HG02610 (cell line): Measurements from ENCODE around the gene GRN.
"Not testable (repeated sequence)": the region's sequence is repeated elsewhere in the genome, so short reads cannot be mapped to it uniquely, and the experiment has no call there.

Experiments
- ATAC-seq: cut with Tn5 transposase; IDR thresholded peaks from one replicate; pipeline ENCODE4 v1.9.1; 2021; ENCODE audit warnings: mild to moderate bottlenecking, moderate library complexity; ENCODE audit not compliant: unreplicated experiment

GRN gene

DNA sequence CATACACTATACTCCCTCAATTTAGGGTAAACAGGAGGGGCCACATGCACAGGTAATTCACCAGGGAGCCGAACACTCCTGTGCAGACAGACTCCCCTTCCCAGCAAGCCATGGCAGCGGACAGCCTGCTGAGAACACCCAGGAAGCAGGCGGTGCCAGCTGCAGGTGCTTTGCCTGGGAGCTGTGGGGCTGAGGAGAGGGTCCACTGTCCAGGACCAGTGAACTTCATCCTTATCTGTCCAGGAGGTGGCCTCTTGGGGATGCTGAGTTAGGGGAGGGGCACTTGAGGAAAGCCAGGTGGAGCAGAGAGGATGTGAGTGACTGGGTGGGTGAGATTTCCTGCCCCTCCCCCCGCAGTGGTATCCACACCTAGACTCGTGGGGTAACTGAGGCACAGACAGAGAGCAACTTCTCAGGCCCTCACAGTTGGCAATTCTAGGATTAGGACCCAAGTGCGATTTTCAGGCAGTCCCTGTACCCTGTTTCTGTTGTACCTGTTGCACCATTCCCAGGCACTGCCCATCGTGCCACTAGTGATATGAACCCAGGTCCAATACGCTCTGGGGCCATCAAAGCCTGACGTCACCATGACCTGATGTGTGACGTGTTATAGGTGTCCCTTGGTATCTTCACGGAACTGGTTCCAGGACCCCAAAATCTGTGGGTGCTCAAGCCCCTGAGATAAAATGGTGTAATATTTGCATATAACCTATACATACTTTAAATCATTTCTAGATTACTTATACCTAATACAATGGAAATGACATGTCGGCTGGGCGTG is 1.2 kb downstream of the GRN start:
- no peak for ATAC-seq

DNA sequence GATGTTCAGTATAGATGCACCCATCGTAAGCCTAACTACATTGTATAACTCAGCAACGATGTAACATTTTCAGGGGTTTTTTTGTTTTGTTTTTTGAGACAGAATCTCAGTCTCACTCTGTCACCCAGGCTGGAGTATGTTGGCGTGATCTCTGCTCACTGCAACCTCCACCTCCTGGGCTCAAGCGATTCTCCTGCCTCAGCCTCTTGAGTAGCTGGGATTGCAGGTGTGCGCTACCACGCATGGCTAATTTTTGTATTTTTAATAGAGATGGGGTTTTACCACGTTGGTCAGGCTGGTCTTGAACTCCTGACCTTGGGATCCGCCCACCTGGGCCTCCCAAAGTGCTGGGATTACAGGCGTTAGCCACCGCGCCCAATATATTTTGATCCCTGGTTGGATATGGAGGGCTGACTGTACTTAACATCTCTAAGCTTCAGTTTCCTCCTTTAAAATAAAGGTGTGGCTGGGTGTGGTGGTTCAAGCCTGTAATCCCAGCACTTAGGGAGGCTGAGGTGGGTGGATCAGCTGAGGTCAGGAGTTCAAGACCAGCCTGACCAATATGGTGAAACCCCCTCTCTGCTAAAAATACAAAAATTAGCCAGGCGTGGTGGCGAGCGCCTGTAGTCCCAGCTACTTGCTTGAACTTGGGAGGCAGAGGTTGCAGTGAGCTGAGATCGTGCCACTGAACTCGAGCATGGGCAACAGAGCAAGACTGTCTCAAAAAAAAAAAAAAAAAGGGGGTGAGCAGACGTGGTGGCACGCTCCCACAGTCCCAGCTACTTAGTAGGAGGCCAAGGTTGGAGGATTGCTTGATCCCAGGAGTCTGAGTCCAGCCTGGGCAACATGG is 2.3 kb downstream of the GRN start:
- not testable (repeated sequence) for ATAC-seq

DNA sequence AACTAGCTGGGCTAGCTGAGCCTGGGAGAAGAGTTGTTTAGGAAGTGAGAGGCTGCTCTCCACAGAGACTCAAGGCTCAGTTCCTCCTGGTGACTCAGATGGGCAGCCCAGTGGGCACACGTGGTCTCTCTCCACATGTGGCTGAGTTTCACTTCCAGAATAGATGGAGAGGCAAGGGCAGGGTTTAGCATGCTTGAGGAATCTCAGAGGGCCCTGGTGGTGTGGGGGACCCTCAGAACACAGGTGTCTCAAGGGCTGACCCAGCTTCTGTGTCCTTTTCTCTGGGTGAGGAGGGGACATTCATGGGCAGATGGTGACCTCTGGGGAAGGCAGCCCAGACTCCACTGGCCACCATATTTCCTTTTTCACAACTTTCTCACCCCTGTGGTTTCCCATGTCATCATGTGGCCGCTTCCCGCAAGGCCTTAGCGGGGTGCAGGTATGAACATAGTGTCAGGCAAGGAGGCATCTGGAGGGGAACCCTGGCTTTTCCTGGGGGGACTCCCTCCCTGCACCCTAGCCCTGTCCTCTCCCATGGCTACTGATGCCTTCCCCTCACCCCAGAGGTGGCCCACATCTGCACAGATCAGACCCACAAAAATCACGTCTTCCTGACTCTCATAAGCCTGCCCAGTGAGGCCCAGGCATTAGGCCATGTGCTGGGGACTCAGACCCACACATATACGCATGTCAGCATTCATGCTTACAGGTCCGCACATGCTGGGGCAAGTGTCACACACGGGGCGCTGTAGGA is 3.3 kb downstream of the GRN start:
- peak; percentile 43 for ATAC-seq

DNA sequence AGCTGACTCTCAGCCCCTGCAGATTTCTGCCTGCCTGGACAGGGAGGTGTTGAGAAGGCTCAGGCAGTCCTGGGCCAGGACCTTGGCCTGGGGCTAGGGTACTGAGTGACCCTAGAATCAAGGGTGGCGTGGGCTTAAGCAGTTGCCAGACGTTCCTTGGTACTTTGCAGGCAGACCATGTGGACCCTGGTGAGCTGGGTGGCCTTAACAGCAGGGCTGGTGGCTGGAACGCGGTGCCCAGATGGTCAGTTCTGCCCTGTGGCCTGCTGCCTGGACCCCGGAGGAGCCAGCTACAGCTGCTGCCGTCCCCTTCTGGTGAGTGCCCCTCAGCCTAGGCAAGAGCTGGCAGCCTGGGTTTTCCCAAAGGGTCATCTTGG is 3.9 kb downstream of the GRN start:
- ATAC-seq: no peak

DNA sequence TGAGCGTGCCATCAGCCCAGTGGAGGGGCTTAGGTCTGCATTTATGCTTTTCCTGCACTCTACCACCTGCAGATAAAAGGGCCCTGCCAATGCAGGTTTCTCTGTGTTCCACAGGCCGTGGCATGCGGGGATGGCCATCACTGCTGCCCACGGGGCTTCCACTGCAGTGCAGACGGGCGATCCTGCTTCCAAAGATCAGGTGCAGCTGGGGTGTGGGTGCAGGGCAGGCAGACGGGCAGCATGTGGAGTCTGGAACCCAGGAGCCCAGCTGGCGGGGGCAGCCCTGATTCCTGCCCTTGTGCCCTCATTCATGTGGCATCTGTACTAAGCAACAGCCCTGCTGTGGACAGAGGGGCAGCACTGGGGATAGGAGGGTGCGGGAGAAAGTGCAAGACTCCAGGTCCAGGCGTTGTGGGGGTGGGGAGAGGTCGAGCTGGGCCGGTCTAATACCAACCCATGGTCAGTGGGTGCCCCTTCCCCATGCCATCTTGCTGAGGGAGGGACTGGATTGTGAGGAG is 4.5 kb downstream of the GRN start:
- ATAC-seq: no peak

DNA sequence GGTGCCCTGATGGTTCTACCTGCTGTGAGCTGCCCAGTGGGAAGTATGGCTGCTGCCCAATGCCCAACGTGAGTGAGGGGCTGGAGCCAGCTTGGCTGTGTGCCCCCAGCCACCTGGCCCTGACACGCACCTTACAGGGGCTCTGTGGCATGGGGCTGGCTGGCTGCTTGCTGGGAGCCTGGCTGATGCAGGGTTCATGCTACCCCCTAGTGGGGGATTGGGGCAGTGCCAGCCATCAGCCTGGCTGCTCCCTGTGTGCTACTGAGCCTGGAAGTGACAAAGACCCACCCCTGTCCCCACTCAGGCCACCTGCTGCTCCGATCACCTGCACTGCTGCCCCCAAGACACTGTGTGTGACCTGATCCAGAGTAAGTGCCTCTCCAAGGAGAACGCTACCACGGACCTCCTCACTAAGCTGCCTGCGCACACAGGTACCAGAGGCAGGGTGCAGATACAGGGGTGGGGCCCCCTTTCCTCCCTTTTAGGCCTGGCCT is 5.7 kb downstream of the GRN start:
- no peak for ATAC-seq

DNA sequence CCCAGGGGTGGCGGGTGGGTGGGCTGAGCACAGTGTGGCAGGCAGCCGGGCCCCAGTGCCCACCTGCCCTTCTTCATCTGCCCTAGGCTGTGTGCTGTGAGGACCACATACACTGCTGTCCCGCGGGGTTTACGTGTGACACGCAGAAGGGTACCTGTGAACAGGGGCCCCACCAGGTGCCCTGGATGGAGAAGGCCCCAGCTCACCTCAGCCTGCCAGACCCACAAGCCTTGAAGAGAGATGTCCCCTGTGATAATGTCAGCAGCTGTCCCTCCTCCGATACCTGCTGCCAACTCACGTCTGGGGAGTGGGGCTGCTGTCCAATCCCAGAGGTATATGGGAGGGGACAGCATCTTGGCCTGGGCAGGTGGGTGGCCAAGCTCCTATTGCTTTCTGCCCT is 6.4 kb downstream of the GRN start:
- ATAC-seq: no peak

DNA sequence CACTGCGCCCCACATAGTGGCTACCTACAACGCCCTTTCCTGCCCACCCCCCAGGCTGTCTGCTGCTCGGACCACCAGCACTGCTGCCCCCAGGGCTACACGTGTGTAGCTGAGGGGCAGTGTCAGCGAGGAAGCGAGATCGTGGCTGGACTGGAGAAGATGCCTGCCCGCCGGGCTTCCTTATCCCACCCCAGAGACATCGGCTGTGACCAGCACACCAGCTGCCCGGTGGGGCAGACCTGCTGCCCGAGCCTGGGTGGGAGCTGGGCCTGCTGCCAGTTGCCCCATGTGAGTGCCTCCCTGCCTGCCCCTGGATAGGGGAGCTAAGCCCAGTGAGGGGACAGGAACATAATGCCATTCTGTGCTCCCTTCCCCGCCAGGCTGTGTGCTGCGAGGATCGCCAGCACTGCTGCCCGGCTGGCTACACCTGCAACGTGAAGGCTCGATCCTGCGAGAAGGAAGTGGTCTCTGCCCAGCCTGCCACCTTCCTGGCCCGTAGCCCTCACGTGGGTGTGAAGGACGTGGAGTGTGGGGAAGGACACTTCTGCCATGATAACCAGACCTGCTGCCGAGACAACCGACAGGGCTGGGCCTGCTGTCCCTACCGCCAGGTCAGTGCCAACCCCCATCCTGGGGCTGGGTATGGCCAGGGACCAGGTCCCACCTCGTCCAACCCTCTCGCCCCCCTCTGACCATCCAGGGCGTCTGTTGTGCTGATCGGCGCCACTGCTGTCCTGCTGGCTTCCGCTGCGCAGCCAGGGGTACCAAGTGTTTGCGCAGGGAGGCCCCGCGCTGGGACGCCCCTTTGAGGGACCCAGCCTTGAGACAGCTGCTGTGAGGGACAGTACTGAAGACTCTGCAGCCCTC is 7.1 kb downstream of the GRN start:
- ATAC-seq: no peak

DNA sequence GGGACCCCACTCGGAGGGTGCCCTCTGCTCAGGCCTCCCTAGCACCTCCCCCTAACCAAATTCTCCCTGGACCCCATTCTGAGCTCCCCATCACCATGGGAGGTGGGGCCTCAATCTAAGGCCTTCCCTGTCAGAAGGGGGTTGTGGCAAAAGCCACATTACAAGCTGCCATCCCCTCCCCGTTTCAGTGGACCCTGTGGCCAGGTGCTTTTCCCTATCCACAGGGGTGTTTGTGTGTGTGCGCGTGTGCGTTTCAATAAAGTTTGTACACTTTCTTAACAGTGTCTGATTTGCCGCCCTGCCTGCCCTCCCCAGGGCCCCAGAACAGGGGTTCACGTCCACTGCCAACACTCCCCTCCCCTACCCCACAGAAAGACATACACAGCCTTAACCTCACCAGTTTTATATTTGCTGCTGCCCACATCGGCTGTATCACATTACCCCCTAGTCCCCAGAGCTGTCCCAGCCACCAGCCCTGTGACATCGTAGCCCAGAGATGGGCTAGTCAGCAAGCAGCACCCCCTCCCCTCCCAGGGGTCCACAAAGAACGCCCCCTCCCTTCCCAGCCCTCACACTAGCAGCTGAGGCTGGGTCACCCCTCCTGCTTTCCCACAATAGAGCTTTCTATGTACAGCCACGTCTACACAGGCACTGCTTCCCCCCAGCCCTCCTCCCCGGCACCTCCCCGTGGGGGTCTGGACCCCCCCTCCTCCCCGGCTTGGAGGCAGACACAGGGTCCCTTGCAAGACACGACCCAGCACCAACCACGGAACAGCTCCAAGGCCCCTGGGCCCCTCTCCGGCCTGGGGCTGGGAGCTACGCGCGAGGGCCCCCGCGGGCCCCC is 7.9 kb downstream of the GRN start:
- no peak for ATAC-seq

DNA sequence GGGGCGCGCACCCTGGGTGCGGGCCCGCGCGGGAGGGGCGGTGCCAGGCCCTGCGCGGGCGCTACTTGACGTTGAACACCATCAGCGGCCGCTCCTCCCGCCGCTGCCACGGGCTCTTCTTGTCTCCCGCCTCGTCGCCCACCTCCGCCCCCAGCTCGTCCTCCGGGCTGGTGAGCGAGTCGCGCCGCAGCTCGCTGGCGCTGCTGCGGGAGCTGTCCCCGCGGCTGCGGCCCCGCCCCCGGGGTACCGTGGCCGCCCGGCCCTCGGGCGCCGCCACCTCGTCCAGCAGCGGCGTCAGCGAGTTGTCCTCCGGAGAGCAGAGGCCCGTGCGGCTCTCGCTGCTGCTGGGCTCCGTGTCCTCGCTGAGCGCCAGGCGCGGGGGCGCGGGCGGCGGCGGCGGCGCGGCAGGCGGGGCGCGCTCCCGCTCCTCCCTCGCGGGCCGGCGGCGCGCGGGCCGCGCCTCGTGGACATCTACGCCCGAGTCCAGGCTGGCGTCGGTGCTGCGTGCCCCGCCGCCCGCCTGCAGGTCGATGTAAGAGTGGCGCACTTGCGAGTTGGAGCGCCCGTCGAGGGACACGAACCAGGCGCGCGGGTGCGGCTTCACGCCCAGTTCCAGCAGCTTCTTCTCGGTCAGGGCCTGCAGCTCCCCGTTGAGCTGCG is 8.7 kb downstream of the GRN start:
- no peak for ATAC-seq

DNA sequence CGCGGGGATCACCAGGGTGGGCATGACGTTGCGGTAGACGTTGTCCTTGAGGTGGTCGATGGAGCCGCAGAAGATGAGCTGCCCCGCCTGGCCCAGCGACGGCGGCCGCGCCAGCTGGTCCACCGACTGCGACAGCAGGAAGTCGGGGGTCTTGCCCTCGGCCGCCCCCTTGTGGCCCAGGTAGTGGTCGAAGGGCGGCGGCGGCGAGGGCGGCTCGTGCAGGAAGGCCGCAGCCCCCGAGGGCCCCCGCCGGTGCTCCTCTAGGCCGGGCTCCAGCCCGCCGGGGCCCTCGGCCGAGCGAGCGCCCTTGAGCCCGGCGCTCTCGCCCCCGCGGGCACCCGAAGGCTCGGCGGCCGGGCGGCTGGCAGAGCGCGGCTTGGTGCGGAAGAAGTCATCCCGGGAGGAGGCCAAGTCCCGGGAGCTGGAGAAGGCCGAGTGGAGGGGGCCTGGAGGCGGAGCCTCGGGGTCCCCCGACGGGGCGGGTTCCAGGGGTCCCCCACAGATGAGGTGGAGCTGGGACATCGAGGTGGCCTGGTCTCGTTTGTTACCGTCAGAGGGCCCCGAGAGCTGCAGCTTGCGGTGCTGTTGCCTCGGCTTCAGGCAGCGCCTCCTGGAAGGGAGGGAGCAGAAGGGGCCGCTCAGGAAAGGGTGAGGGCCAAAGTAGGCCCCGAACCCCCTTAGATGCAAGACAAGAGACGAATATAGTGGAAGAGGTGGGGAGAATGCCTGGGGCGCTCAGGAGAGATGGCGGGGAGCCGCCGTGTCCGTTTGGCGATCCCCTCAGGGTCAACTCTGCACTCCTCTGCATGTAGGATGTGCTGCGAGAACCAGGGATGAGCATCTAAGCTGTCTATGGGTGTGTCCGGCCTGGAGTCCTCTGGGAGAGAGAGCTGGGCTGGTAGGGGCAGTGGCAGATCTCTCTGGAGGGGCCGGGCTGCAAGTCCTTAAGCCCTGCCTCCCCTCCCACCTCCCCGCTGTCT is 9.8 kb downstream of the GRN start:
- ATAC-seq: no peak

DNA sequence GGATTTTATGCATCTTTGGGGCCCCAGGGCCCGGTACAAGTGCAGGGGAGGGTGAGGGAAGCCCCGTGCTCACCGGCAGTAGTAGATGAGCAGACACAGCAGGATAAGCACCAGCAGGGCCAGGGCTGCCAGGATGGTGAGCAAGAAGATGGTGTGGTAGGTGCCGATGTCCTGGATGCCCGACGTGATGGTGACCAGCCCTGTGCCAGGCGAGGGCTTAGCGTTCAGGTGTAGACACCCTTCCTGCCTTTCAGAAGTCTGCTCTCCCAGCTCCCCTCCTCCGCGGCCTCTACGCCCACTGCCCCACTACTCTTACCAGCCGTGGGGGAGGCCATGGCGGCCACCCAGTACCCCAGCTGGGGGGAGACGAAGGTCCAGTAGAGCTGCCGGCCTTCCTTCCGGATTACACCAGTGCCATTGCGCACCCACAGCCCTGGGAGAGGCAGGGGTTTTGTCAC is 10.6 kb downstream of the GRN start:
- no peak for ATAC-seq

DNA sequence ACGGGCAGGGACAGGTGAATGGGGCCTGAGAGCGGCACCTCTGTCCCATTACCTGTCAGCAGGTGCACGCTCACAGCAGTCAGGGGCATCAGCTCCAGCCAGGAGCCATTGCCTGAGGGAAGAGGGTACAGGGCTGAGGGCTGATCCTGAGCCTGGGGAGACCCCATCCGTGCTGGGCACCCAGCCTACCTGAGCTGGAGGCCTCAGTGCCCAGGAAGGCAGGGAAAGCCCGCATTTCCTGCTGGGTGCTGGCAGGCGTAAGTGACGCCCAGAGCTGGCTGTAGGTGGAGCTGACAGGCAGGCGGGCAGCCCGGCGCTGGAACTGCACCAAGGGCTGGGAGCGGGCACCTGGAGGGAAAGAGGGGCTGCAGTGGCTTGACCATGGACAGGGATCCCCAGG is 11.1 kb downstream of the GRN start:
- ATAC-seq: no peak

DNA sequence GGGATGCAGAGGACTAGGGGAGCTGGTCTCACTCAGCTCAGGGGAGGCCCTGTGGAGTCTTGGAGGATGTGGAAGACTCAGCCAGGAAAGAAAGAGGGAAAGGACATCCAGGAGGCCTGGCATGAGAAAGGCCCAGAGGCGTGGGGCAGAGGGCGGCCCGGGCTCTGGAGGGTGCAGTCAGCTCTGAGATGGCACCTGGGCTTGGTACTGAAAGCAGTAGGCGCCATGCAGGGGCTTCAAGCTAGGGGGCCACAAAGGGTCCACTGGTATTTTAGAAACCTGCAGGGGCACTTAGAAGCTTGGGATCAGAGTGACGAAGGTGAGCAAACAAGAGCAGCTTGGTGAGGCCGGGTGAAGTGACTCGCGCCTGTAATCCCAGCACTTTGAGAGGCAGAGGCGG is 13.0 kb downstream of the GRN start:
- ATAC-seq: no peak

DNA sequence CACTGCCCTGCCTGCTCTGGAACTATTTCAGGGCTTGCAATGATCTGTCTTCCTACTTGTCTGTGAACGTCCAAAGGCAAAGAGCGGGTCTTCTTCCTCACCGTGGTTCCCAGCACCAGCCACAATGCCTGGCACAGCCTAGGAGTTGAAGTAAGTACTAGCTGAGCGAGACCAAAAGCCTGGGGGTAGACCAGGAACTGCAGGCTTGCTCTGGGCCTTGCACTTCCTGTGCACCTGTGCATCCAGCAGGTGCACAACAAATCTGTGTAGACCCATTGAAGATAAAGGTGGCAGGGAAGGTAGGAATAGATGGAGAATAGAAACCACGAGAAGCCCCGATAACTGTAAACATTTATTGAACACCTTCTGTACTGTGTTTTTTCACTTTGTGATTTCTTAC is 13.9 kb downstream of the GRN start:
- no peak for ATAC-seq

DNA sequence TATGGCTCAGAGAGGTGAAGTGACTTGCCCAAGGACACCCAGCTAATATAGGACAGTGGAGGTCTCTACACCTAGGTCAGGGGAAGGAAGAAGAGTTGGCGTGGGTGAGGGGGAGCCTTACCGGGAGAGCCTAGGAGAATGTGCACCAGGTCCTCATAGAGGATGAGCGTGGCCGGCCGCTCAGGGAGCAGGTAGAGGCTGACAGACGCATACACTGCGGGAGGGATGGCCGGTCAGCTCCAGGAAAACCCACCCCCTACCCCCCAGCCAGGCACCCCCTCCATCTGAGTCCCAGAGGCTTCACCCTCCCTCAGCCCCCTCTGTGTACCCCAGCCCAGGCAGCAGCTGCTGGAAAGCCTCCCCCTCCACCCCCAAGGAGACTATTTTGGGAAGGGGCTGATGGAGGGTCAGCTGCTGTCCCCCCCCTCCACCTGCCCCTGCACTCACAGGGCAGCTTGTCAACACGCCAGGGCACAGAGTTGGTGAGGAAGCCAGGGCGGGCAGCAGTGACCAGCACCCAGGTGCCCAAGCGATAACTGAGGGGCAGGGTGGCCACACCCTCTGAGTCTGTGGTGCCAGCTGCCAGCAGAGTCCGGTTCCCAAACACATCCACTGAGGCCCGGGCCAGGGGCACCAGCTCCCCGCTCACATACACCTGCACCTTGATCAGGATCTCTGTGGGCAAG is 14.5 kb downstream of the GRN start:
- ATAC-seq: no peak

DNA sequence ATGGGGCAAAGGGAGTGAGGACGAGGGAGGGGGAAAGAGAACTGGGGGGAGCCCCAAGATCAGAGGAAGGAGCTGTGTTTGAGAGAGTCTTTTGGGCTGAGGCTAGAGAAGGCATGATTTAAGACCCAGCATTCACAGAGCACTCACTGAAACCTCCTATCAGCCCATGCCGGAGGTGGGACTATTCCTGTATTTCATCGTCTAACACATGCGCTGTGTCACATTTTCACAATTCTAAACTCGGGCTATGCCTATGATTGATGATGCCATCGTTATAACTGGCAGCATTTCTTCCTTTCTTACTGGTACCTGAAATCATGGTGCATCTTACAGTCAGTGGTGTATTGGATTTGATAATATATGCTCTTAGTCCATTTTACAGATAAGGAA is 15.0 kb downstream of the GRN start:
- no peak for ATAC-seq
